AG08395 (cell line): ENCODE data around the gene CACNB1.

Experiments used
- DNase-seq: peaks from one replicate; pipeline ENCODE4 v3.0.0; 2012; ENCODE audit warnings: mixed read lengths, low spot score

Gene CACNB1

GRCh38 chr17:39123627-39124026, 73.8 kb downstream of the CACNB1 start:
- no peak for DNase-seq
